ENCODE results near the gene ZC3H7B.

The ZC3H7B gene

DNA sequence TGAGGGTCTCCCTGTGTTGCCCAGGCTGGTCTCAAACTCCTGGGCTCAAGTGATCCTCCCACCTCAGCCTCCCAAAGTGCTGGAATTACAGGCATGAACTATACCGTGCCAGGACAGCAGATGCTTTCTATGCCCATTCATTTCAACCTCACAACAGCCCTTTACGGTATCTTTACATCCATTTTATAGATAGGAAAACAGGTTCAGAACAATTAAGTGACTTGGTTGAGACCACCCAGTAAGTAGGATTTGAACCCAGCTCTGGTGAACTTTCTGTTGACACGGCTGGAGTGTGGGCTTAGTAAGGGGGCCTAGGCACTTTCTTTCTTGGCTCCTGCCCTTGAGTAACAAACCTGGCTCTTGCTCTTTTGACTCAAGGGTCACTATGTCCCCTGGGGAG, 106.1 kb downstream of the ZC3H7B start:
- Histone ChIP-seq H4K20me1 (ENCODE audit: control insufficient read depth, insufficient read depth, low read depth, low read length) (no peaks in the 10 kb centered on the region), H3K4me2 (ENCODE audit: low read length) (peak overlapping the region; percentile 54), H3F3A (ENCODE audit: control insufficient read depth, insufficient read depth) (peaks cover 20% of the 10 kb centered on the region), H3K9me3 (ENCODE audit: control insufficient read depth, insufficient read depth, low read length) (no peaks in the 10 kb centered on the region), H3K4me3 (ENCODE audit: low read length) (peak overlapping the region; percentile 42), H3K27ac (ENCODE audit: low read depth, low read length) (peak overlapping the region; percentile 82), H3K27me3 (ENCODE audit: control insufficient read depth, low read length) (no peaks in the 10 kb centered on the region), H3K79me2 (ENCODE audit: control insufficient read depth, low read length) (peaks cover 10% of the 10 kb centered on the region), H3K36me3 (ENCODE audit: control insufficient read depth, low read length) (no peaks in the 10 kb centered on the region), H3K9me2 (replicated peaks; ENCODE audit: control insufficient read depth, low read length) (no peaks in the 10 kb centered on the region), H3K4me1 (ENCODE audit: control insufficient read depth, low read length) (peaks cover 82% of the 10 kb centered on the region)
- TF ChIP-seq, protein P1, sequence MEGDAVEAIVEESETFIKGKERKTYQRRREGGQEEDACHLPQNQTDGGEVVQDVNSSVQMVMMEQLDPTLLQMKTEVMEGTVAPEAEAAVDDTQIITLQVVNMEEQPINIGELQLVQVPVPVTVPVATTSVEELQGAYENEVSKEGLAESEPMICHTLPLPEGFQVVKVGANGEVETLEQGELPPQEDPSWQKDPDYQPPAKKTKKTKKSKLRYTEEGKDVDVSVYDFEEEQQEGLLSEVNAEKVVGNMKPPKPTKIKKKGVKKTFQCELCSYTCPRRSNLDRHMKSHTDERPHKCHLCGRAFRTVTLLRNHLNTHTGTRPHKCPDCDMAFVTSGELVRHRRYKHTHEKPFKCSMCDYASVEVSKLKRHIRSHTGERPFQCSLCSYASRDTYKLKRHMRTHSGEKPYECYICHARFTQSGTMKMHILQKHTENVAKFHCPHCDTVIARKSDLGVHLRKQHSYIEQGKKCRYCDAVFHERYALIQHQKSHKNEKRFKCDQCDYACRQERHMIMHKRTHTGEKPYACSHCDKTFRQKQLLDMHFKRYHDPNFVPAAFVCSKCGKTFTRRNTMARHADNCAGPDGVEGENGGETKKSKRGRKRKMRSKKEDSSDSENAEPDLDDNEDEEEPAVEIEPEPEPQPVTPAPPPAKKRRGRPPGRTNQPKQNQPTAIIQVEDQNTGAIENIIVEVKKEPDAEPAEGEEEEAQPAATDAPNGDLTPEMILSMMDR (IDR thresholded peaks at IDR 0.05; ENCODE audit: low read depth, low read length, poor library complexity, severe bottlenecking), result no peak

DNA sequence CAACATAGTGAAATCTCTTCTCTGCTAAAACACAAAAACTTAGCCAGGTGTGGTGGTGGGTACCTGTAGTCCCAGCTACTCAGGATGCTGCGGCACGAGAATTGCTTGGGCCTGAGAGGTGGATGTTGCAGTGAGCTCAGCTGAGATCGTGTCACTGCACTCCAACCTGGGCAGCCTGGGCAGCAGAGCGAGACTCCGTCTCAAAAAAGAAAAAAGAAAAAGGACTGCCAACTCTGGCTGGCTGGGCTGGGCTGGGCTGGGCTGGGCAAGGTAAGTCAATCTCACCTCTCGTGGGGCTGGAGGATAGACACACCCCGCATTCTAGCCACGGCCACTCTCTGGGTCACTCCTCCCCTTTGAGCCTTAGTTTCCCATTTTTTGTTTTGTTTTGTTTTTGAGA, 107.3 kb downstream of the ZC3H7B start:
- Histone ChIP-seq H3K27me3 (ENCODE audit: control insufficient read depth, low read length) (no peaks in the 10 kb centered on the region), H3K4me1 (ENCODE audit: control insufficient read depth, low read length) (peaks cover 86% of the 10 kb centered on the region), H3K9me2 (replicated peaks; ENCODE audit: control insufficient read depth, low read length) (no peaks in the 10 kb centered on the region), H3K4me2 (ENCODE audit: low read length) (peak overlapping the region; percentile 54), H3F3A (ENCODE audit: control insufficient read depth, insufficient read depth) (peaks cover 20% of the 10 kb centered on the region), H3K36me3 (ENCODE audit: control insufficient read depth, low read length) (peaks cover 2% of the 10 kb centered on the region; the same call in 1 of the 2 replicates), H3K79me2 (ENCODE audit: control insufficient read depth, low read length) (peaks cover 20% of the 10 kb centered on the region), H4K20me1 (ENCODE audit: control insufficient read depth, insufficient read depth, low read depth, low read length) (no peaks in the 10 kb centered on the region), H3K9me3 (ENCODE audit: control insufficient read depth, insufficient read depth, low read length) (no peaks in the 10 kb centered on the region), H3K27ac (ENCODE audit: low read depth, low read length) (peak overlapping the region; percentile 82), H3K4me3 (ENCODE audit: low read length) (peak overlapping the region; percentile 42)
- TF ChIP-seq, protein P1 (IDR thresholded peaks at IDR 0.05; ENCODE audit: low read depth, low read length, poor library complexity, severe bottlenecking), result no peak
- no peak for TF ChIP-seq EZH2phosphoT487 (IDR thresholded peaks at IDR 0.05; ENCODE audit: borderline replicate concordance, low read length)

Measured in DOHH2 (cell line).